Measurements from ENCODE around the gene GOLGA8B.
"Not testable (repeated sequence)": the region's sequence is repeated elsewhere in the genome, so short reads cannot be mapped to it uniquely, and the experiment has no call there.

The GOLGA8B gene

DNA sequence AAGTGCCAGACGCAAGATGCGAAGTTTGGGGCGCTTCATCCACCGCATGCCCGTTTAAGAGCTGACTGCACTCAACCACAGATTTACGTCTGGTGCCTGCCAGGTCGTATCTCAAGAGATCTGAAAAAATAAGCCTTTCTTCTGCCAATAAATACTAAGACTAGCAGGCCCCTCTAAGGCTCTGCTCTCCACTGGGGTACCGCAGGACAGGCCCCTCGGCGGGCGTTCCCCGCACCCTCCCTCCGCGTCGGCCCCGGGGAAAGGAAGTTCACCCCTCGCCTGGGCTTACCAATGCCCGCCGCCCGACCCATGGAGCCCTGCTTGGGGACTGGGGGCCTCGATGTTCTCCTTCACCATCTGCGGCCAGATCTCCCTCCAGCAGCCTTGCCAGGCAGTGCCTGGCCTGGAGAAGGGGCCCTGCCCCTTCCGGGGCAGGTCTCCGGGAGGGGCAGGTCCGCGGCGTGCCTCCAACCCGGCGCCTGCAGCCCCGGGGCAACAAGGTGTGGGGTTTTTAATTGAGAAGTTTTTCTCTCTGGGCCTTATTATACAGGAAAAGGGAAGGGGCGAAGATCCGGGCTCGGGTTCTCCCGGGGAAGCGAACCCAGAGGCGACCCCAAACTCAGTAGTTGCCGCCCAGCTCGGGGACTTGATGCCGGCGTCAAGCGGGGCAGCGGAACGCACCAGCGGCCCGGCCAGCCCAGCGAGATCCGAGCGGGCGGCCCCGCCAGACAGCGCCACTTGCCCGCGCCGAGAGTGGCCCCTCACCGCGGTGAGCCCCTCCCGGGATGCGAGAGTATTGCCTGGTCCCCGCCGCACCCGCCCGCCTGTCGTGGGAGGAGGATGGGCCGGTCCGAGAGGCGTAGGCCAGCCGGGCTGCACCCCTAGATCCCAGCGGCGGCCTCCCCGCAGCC, 735 bp downstream of the GOLGA8B start:
- Histone ChIP-seq H3K9me2 (replicated peaks; ENCODE audit: insufficient read depth, low read length) (no peaks in the 10 kb centered on the region), H3K9ac (ENCODE audit: low read length) (peak overlapping the region; percentile 97), H3K36me3 (ENCODE audit: low read length) (no peaks in the 10 kb centered on the region), H3K27ac (ENCODE audit: low read depth, low read length) (peak overlapping the region; percentile 45; the same call in 1 of the 2 replicates), H4K20me1 (ENCODE audit: low read depth, low read length) (no peaks in the 10 kb centered on the region), H3K27me3 (ENCODE audit: low read length) (no peaks in the 10 kb centered on the region), H3F3A (ENCODE audit: insufficient read depth) (no peaks in the 10 kb centered on the region), H3K9me3 (ENCODE audit: insufficient read depth, low read length) (no peaks in the 10 kb centered on the region), H3K4me2 (ENCODE audit: low read depth, low read length, poor library complexity, severe bottlenecking) (peak overlapping the region; percentile 61), H3K4me3 (ENCODE audit: insufficient read depth, low read length, poor library complexity, severe bottlenecking) (peak overlapping the region; percentile 90), H3K79me2 (ENCODE audit: insufficient read depth, low read length) (peaks cover 34% of the 10 kb centered on the region), H2AFZ (ENCODE audit: low read depth, low read length, severe bottlenecking) (peak overlapping the region; percentile 100)
- TF ChIP-seq, protein P1, sequence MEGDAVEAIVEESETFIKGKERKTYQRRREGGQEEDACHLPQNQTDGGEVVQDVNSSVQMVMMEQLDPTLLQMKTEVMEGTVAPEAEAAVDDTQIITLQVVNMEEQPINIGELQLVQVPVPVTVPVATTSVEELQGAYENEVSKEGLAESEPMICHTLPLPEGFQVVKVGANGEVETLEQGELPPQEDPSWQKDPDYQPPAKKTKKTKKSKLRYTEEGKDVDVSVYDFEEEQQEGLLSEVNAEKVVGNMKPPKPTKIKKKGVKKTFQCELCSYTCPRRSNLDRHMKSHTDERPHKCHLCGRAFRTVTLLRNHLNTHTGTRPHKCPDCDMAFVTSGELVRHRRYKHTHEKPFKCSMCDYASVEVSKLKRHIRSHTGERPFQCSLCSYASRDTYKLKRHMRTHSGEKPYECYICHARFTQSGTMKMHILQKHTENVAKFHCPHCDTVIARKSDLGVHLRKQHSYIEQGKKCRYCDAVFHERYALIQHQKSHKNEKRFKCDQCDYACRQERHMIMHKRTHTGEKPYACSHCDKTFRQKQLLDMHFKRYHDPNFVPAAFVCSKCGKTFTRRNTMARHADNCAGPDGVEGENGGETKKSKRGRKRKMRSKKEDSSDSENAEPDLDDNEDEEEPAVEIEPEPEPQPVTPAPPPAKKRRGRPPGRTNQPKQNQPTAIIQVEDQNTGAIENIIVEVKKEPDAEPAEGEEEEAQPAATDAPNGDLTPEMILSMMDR (IDR thresholded peaks at IDR 0.05; ENCODE audit: insufficient read depth, low read length, poor library complexity, severe bottlenecking): no peak
- no peak for TF ChIP-seq EZH2phosphoT487 (conservative IDR thresholded peaks at IDR 0.05; ENCODE audit: low read length)

DNA sequence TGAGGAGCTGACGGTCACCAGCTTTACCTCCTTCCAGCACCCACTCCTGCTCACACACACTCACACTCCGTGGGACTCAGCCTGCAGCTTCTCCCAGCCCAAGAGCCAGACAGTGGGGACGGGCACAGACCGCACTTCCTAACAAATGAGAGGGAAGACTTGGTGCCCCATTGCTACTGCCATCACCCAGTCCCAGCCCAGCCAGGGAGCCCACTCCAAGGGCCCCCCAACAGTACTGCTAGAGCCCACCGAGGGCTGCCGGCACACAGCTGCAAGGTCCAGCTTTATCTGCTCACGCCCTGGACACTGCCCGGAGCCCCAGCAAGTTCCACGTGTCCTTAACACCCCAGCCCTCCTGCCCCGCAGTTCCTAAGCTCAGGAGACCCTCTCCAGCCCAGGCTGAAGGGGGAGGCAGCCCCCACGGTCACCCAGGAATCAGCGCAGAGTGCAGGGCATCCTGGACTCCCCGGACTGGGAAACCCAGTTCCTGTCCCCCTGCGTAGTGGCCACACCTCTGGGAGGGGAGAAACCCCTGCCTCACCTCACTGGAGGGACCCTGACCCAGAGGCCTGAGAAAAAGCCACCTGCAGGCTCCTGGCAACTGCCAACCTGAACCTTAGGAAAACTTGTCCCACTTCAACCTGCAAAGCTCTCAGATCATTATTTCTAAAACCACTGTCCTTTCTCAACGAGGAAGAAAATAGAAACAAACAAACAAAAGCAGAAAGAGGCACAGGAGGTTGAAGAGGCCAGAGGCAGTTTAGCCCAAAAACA, 1.6 kb downstream of the GOLGA8B start:
- not testable (repeated sequence) for H3F3A ChIP-seq (ENCODE audit: insufficient read depth); H4K20me1 ChIP-seq (ENCODE audit: low read depth, low read length); H3K36me3 ChIP-seq (ENCODE audit: low read length); H3K27ac ChIP-seq (ENCODE audit: low read depth, low read length); H3K27me3 ChIP-seq (ENCODE audit: low read length); H3K9me3 ChIP-seq (ENCODE audit: insufficient read depth, low read length); H3K9me2 ChIP-seq (replicated peaks; ENCODE audit: insufficient read depth, low read length)
- Histone ChIP-seq H3K9ac (ENCODE audit: low read length) (peak overlapping the region; percentile 97), H2AFZ (ENCODE audit: low read depth, low read length, severe bottlenecking) (peak overlapping the region; percentile 100), H3K4me3 (ENCODE audit: insufficient read depth, low read length, poor library complexity, severe bottlenecking) (peak overlapping the region; percentile 90), H3K4me2 (ENCODE audit: low read depth, low read length, poor library complexity, severe bottlenecking) (peak overlapping the region; percentile 61), H3K79me2 (ENCODE audit: insufficient read depth, low read length) (peaks cover 39% of the 10 kb centered on the region)

DNA sequence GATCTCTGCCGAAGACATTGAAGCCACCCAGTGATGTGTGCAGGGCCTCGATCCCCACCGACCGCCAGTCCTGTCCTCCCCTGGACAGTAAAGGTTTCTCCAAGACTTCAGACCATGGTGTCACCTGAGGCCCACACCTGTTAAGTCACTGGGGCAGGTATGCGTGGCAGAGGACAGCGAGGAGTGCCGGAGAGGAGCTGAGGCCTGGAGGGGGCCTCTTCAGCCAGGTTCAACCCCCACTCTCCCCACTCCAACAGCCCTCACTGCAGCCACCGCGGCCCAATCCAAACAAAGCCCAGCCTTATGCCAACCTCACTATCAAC, 2.4 kb downstream of the GOLGA8B start:
- Histone ChIP-seq H3K9ac (ENCODE audit: low read length) (no peak overlapping the region), H3K4me2 (ENCODE audit: low read depth, low read length, poor library complexity, severe bottlenecking) (no peak overlapping the region), H3K9me3 (ENCODE audit: insufficient read depth, low read length) (no peaks in the 10 kb centered on the region), H3F3A (ENCODE audit: insufficient read depth) (no peaks in the 10 kb centered on the region), H2AFZ (ENCODE audit: low read depth, low read length, severe bottlenecking) (no peak overlapping the region), H3K79me2 (ENCODE audit: insufficient read depth, low read length) (peaks cover 44% of the 10 kb centered on the region), H3K36me3 (ENCODE audit: low read length) (no peaks in the 10 kb centered on the region), H3K27ac (ENCODE audit: low read depth, low read length) (no peak overlapping the region), H3K9me2 (replicated peaks; ENCODE audit: insufficient read depth, low read length) (no peaks in the 10 kb centered on the region), H3K27me3 (ENCODE audit: low read length) (no peaks in the 10 kb centered on the region), H4K20me1 (ENCODE audit: low read depth, low read length) (peaks cover 4% of the 10 kb centered on the region; the same call in 1 of the 2 replicates), H3K4me3 (ENCODE audit: insufficient read depth, low read length, poor library complexity, severe bottlenecking) (no peak overlapping the region)
- no peak for TF ChIP-seq EZH2phosphoT487 (conservative IDR thresholded peaks at IDR 0.05; ENCODE audit: low read length)
- TF ChIP-seq, protein P1 (IDR thresholded peaks at IDR 0.05; ENCODE audit: insufficient read depth, low read length, poor library complexity, severe bottlenecking): no peak

GRCh38 chr15:34580251-34581042, 3.0 kb downstream of the GOLGA8B start:
- not testable (repeated sequence) for H3K9ac ChIP-seq (ENCODE audit: low read length); H3K9me2 ChIP-seq (replicated peaks; ENCODE audit: insufficient read depth, low read length); H3K4me3 ChIP-seq (ENCODE audit: insufficient read depth, low read length, poor library complexity, severe bottlenecking); H3K4me2 ChIP-seq (ENCODE audit: low read depth, low read length, poor library complexity, severe bottlenecking); H3K27ac ChIP-seq (ENCODE audit: low read depth, low read length); H3K36me3 ChIP-seq (ENCODE audit: low read length); H2AFZ ChIP-seq (ENCODE audit: low read depth, low read length, severe bottlenecking); H3K9me3 ChIP-seq (ENCODE audit: insufficient read depth, low read length); H4K20me1 ChIP-seq (ENCODE audit: low read depth, low read length); H3K27me3 ChIP-seq (ENCODE audit: low read length); H3F3A ChIP-seq (ENCODE audit: insufficient read depth)
- peaks cover 44% of the 10 kb centered on the region for H3K79me2 ChIP-seq (ENCODE audit: insufficient read depth, low read length)
